T-cell (primary cell): ENCODE measurements around the gene ADGRL3. TPM values are rescaled to one million over a fixed set of nuclear protein-coding genes. Genes with fewer than 3 reads are reported as not detected.

ENCODE experiments used
- ATAC-seq, 4 experiments: fragments of 200-7000 bp in 3 of 4; fragments of 150-1000 bp in 1 of 4; cut with Tn5 transposase; replicated peaks in 1 of 4; 1 replicate in 3 of 4; 2 replicates in 1 of 4; pipeline ENCODE4 v1.10.0; 2021; ENCODE audit warnings: moderate library complexity in 3 of 4, mild to moderate bottlenecking in 2 of 4, moderate number of reproducible peaks in 1 of 4
- CTCF ChIA-PET, 2 donors: fragments of 300-600 bp; sonication (Branson Sonifier 250); formaldehyde crosslinking; loops; one replicate each; lab custom pipeline; 2022; ENCODE audit warnings: antibody characterized with exemption in 2 of 2; lab: Charles Lee
- POLR2A ChIA-PET, 2 donors: fragments of 300-600 bp; sonication (Branson Sonifier 250); formaldehyde crosslinking; loops; one replicate each; lab custom pipeline; 2022; ENCODE audit warnings: antibody characterized with exemption in 2 of 2; lab: Charles Lee
- DNase-seq, 35 experiments: peaks; one replicate each; pipeline versions ENCODE4 v3.0.0 to v3.0.0-alpha.2; 2013 to 2023
- H3K27ac ChIP-seq: one replicate; pipeline ENCODE4 v1.5.1; 2013; ENCODE audit warnings: low read length
- H3K27me3 ChIP-seq, 2 experiments: replicated peaks in 1 of 2; 1 replicate in 1 of 2; 2 replicates in 1 of 2; pipeline versions ENCODE4 v1.6.1 to v1.7.0; 2013; ENCODE audit warnings: low read length in 1 of 2, mixed read lengths in 1 of 2; ENCODE audit not compliant: control insufficient read depth in 2 of 2, insufficient read depth in 2 of 2; ENCODE audit errors: extremely low read depth in 1 of 2
- H3K36me3 ChIP-seq, 2 donors: 1 replicate in 1 of 2; 2 replicates in 1 of 2; pipeline versions ENCODE4 v1.6.1 to v1.7.0; 2013; ENCODE audit warnings: low read length in 1 of 2; ENCODE audit not compliant: control insufficient read depth in 2 of 2, insufficient read depth in 1 of 2; ENCODE audit errors: extremely low read depth in 1 of 2
- H3K4me1 ChIP-seq, 2 experiments: 1 replicate in 1 of 2; 2 replicates in 1 of 2; pipeline versions ENCODE4 v1.6.1 to v1.7.0; 2013; ENCODE audit warnings: low read length in 2 of 2, mixed read lengths in 1 of 2; ENCODE audit not compliant: insufficient read depth in 2 of 2, control insufficient read depth in 1 of 2; ENCODE audit errors: extremely low read depth in 1 of 2
- H3K4me3 ChIP-seq, 2 donors: 1 replicate in 1 of 2; 2 replicates in 1 of 2; pipeline versions ENCODE4 v1.5.1 to v1.7.0; 2013; ENCODE audit warnings: mild to moderate bottlenecking in 2 of 2, low read length in 1 of 2, moderate library complexity in 1 of 2; ENCODE audit not compliant: control insufficient read depth in 1 of 2; ENCODE audit errors: extremely low read depth in 1 of 2
- H3K9me3 ChIP-seq: 2 replicates; pipeline ENCODE4 v1.7.0; 2013
- H3K27ac Mint-ChIP-seq, 2 donors: one replicate each; pipeline ENCODE4 v1.8.0; 2020 to 2021; ENCODE audit warnings: mild to moderate bottlenecking in 2 of 2, mixed read lengths in 2 of 2
- H3K27me3 Mint-ChIP-seq, 2 donors: one replicate each; pipeline ENCODE4 v1.8.0; 2021 to 2022; ENCODE audit warnings: mixed read lengths in 2 of 2
- H3K36me3 Mint-ChIP-seq: one replicate; pipeline ENCODE4 v1.8.0; 2021; ENCODE audit warnings: mixed read lengths
- H3K4me1 Mint-ChIP-seq, 3 donors: one replicate each; pipeline ENCODE4 v1.8.0; 2020 to 2022; ENCODE audit warnings: mixed read lengths in 3 of 3, mild to moderate bottlenecking in 1 of 3
- H3K4me3 Mint-ChIP-seq, 3 donors: one replicate each; pipeline ENCODE4 v1.8.0; 2020 to 2022; ENCODE audit warnings: mild to moderate bottlenecking in 3 of 3, mixed read lengths in 3 of 3, moderate library complexity in 3 of 3
- H3K9me3 Mint-ChIP-seq, 3 donors: one replicate each; pipeline ENCODE4 v1.8.0; 2020 to 2022; ENCODE audit warnings: mixed read lengths in 3 of 3
- WGBS: methylation state at CpG from one replicate; pipeline ENCODE4 v1.1.5; 2013; ENCODE audit warnings: missing lambda C conversion rate; ENCODE audit not compliant: insufficient coverage; 5-methylcytosine and 5-hydroxymethylcytosine counted together
- total RNA-seq, 35 experiments: library from RNA in 6 of 35; stranded (reverse) in 6 of 35; fragments of 120-200 nt in 1 of 35; gene quantifications; one replicate each; pipeline versions ENCODE4 v1.2.1 to v1.2.4 and lab custom pipeline; 2013 to 2026

The ADGRL3 gene
- total RNA-seq, 5 donors from 2014 or later (not counting 1 experiment from before 2014, with no cell fraction given), result 0.09 TPM; not detected in 4

- ChIA-PET CTCF (no interaction called here), POLR2A (no interaction called here)
- H3K9me3 Mint-ChIP-seq, result peaks cover 3 to 11% (median 10%) of the 10 kb centered on the region in 3 donors
- Histone ChIP-seq H3K27ac (no peak overlapping the region), H3K36me3 (no peaks in the 10 kb centered on the region), H3K4me1 (no peaks in the 10 kb centered on the region), H3K27me3 (no peaks in the 10 kb centered on the region), H3K9me3 (peaks cover 3% of the 10 kb centered on the region), H3K4me3 (no peak overlapping the region)
- no peak overlapping the region for H3K4me3 Mint-ChIP-seq
- no peaks in the 10 kb centered on the region for H3K27me3 Mint-ChIP-seq
- H3K4me1 Mint-ChIP-seq, result no peaks in the 10 kb centered on the region
- no peak for ATAC-seq
- DNase-seq, result no peak
- no peaks in the 10 kb centered on the region for H3K36me3 Mint-ChIP-seq
- no CpG with 5 or more reads among the region's 2 CpGs for WGBS
- no peak overlapping the region for H3K27ac Mint-ChIP-seq
Measured at GRCh38 chr4:61824454-61824853, 624.3 kb downstream of the ADGRL3 start.

- POLR2A ChIA-PET, result no interaction called here
- H3K36me3 Mint-ChIP-seq, result no peaks in the 10 kb centered on the region
- no peaks in the 10 kb centered on the region for H3K4me1 ChIP-seq
- H3K4me3 ChIP-seq, result no peak overlapping the region
- ATAC-seq, result no peak
- H3K27ac Mint-ChIP-seq, result no peak overlapping the region
- CTCF ChIA-PET, result no interaction called here
- no peaks in the 10 kb centered on the region for H3K36me3 ChIP-seq
- H3K9me3 Mint-ChIP-seq, result peaks cover 5 to 13% (median 12%) of the 10 kb centered on the region in 3 donors
- no peaks in the 10 kb centered on the region for H3K27me3 Mint-ChIP-seq
- H3K4me1 Mint-ChIP-seq, result no peaks in the 10 kb centered on the region
- no peak overlapping the region for H3K4me3 Mint-ChIP-seq
- no CpG with 5 or more reads among the region's 1 CpG for WGBS
- H3K9me3 ChIP-seq, result peaks cover 3% of the 10 kb centered on the region
- no peaks in the 10 kb centered on the region for H3K27me3 ChIP-seq
- no peak overlapping the region for H3K27ac ChIP-seq
- no peak for DNase-seq
Measured at GRCh38 chr4:61827907-61828391, 627.8 kb downstream of the ADGRL3 start.

DNA sequence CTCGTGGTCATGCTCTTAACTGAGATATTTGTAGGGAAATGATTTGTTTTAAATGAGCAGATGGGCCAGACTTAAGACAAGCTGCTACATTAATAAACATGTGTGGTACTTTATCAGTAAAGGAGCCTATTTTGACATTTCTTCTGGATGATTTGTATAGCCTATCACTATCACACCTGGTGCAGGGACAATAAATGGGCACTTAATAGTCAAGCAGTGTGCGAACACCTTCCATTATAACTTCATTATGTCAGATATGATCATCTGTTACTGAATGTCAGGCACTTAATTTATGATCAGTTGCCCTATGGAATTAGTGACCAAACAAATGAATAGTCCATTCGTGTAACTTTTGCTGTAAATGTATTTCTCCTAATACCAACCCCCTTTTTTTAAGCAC lies 628.8 kb downstream of the ADGRL3 start:
- H3K36me3 Mint-ChIP-seq, result no peaks in the 10 kb centered on the region
- H3K4me3 Mint-ChIP-seq, result no peak overlapping the region
- peaks cover 12 to 16% (median 15%) of the 10 kb centered on the region in 3 donors for H3K9me3 Mint-ChIP-seq

DNA sequence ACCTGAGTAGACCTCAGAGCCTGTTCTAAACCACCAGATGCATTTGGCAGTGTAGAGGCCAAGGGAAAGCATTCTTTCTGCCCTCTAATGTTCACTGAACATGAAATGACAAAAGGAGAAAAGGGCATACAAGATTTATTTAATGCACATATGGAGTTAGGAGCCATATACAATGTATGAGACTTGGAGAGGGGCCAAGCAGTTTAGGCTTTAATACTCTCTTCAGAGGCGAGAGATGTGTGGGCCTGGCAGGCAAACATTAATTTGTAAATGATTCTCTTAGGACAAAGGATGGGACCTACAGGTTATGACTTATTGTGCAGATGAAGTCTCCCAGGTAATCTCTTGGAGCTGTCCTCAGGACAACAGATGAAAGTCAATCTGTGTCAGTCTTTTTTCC lies 631.9 kb downstream of the ADGRL3 start:
- H3K36me3 Mint-ChIP-seq, result no peaks in the 10 kb centered on the region
- WGBS, result 31% methylated on average over 1 of the region's 1 CpG
- peaks cover 5% of the 10 kb centered on the region for H3K9me3 ChIP-seq

More for the DNA sequence above, 628.8 kb downstream of the ADGRL3 start:
- DNase-seq, result no peak
- CTCF ChIA-PET, result no interaction called here
- Histone ChIP-seq H3K27ac (no peak overlapping the region), H3K4me3 (no peak overlapping the region), H3K4me1 (no peaks in the 10 kb centered on the region), H3K9me3 (peaks cover 3% of the 10 kb centered on the region), H3K27me3 (no peaks in the 10 kb centered on the region), H3K36me3 (no peaks in the 10 kb centered on the region)
- Mint-ChIP-seq H3K27me3 (no peaks in the 10 kb centered on the region), H3K4me1 (no peaks in the 10 kb centered on the region), H3K27ac (no peak overlapping the region)
- POLR2A ChIA-PET, result no interaction called here
- ATAC-seq, result no peak
- WGBS, result no CpG with 5 or more reads among the region's 3 CpGs

DNA sequence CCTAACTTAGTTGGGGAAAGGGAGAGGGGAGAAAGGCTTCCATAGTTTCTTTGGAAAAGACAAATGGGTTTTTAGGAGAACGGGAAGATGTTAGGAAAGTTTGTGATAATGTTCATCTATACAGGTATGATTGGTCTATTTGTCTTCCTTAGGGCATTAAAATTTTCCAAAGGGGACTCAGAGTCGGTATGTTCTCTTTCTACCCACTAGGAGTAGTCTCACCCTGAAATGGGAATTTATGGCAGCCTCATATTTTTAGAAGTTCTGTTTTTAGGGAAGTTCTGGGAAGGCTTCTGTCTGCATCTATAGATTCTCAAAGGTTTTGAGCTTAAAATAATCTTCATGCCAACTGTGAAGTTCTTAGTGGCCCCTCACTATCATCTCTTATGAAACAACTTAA lies 637.3 kb downstream of the ADGRL3 start:
- no peaks in the 10 kb centered on the region for H3K36me3 Mint-ChIP-seq
- no peaks in the 10 kb centered on the region for H3K4me1 Mint-ChIP-seq
- H3K4me1 ChIP-seq, result no peaks in the 10 kb centered on the region
- no peak overlapping the region for H3K4me3 Mint-ChIP-seq
- no peak for DNase-seq
- H3K9me3 ChIP-seq, result peaks cover 2% of the 10 kb centered on the region
- H3K27me3 ChIP-seq, result no peaks in the 10 kb centered on the region
- no peak overlapping the region for H3K27ac Mint-ChIP-seq
- no peaks in the 10 kb centered on the region for H3K27me3 Mint-ChIP-seq
- H3K27ac ChIP-seq, result no peak overlapping the region
- ChIA-PET CTCF (no interaction called here), POLR2A (no interaction called here)
- no peaks in the 10 kb centered on the region for H3K36me3 ChIP-seq
- WGBS, result no CpG with 5 or more reads among the region's 2 CpGs
- peaks cover 8 to 25% (median 11%) of the 10 kb centered on the region in 3 donors for H3K9me3 Mint-ChIP-seq
- no peak for ATAC-seq
- H3K4me3 ChIP-seq, result no peak overlapping the region

More for the DNA sequence above, 631.9 kb downstream of the ADGRL3 start:
- Mint-ChIP-seq H3K27ac (no peak overlapping the region), H3K9me3 (peaks cover 11 to 15% (median 14%) of the 10 kb centered on the region in 3 donors), H3K27me3 (no peaks in the 10 kb centered on the region), H3K4me3 (no peak overlapping the region), H3K4me1 (no peaks in the 10 kb centered on the region)
- POLR2A ChIA-PET, result no interaction called here
- no peak overlapping the region for H3K4me3 ChIP-seq
- CTCF ChIA-PET, result interaction anchor here in 1 of 2 donors (0.6 to 0.7 kb wide), 2 partner anchors 191 to 921 kb away, joined by 3 read pairs; no protein-coding TSS in a partner anchor
- H3K36me3 ChIP-seq, result no peaks in the 10 kb centered on the region
- no peak overlapping the region for H3K27ac ChIP-seq
- H3K4me1 ChIP-seq, result no peaks in the 10 kb centered on the region
- no peaks in the 10 kb centered on the region for H3K27me3 ChIP-seq
- no peak for ATAC-seq
- no peak for DNase-seq

DNA sequence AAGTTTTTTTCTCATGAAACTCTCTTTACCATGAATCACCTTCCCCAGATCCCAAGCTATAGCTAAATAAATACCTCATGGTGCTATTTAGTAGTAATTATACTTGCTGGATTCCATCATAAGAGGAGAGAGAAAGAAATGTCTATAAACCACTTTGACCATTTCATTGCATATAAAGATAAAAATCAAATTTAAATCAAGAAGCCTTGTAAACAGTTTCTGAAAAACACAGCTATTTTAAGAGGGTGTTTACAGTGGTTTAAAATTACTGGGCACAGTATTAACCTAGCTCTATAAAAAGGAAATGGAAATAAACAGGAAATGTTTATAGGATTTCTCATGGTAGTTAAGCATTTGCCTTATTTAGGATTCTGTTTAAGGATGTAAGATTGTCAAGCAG lies 637.9 kb downstream of the ADGRL3 start:
- H3K9me3 Mint-ChIP-seq, result peaks cover 8 to 24% (median 10%) of the 10 kb centered on the region in 3 donors
- H3K4me1 Mint-ChIP-seq, result no peaks in the 10 kb centered on the region
- POLR2A ChIA-PET, result no interaction called here

GRCh38 chr4:61841714-61842113 lies 641.6 kb downstream of the ADGRL3 start:
- Mint-ChIP-seq H3K27me3 (no peaks in the 10 kb centered on the region), H3K4me1 (no peaks in the 10 kb centered on the region), H3K36me3 (no peaks in the 10 kb centered on the region), H3K27ac (no peak overlapping the region), H3K4me3 (no peak overlapping the region), H3K9me3 (peaks cover 10 to 25% (median 13%) of the 10 kb centered on the region in 3 donors)
- no peak overlapping the region for H3K4me3 ChIP-seq
- ATAC-seq (no peak), DNase-seq (no peak)
- no peak overlapping the region for H3K27ac ChIP-seq
- H3K4me1 ChIP-seq, result no peaks in the 10 kb centered on the region
- no peaks in the 10 kb centered on the region for H3K27me3 ChIP-seq
- ChIA-PET POLR2A (no interaction called here), CTCF (no interaction called here)
- 17% methylated on average over 1 of the region's 3 CpGs for WGBS
- no peaks in the 10 kb centered on the region for H3K9me3 ChIP-seq
- H3K36me3 ChIP-seq, result no peaks in the 10 kb centered on the region

More for the DNA sequence above, 637.9 kb downstream of the ADGRL3 start:
- Mint-ChIP-seq H3K36me3 (no peaks in the 10 kb centered on the region), H3K4me3 (no peak overlapping the region), H3K27ac (no peak overlapping the region), H3K27me3 (no peaks in the 10 kb centered on the region)
- DNase-seq (no peak), ATAC-seq (no peak)
- CTCF ChIA-PET, result no interaction called here
- H3K36me3 ChIP-seq, result no peaks in the 10 kb centered on the region
- no peaks in the 10 kb centered on the region for H3K27me3 ChIP-seq
- H3K27ac ChIP-seq, result no peak overlapping the region
- H3K4me1 ChIP-seq, result no peaks in the 10 kb centered on the region
- no peak overlapping the region for H3K4me3 ChIP-seq
- H3K9me3 ChIP-seq, result peaks cover 2% of the 10 kb centered on the region
